Measurements from ENCODE around the gene ATRNL1. TPM values are rescaled to one million over a fixed set of nuclear protein-coding genes. Genes with fewer than 3 reads are reported as not detected.

ATRNL1 gene
- total RNA-seq, 4 donors from 2014 or later = 0.34 to 1.1 (median 0.55) TPM

GRCh38 chr10:115957786-115958442 is 864.7 kb downstream of the ATRNL1 start:
- WGBS, 2 donors = 63 to 70% methylated on average over 5 of the region's 5 CpGs
- DNase-seq (ENCODE audit: low spot score in 2 of 2) = no peak
- H3K4me3 ChIP-seq (ENCODE audit: low read depth, poor library complexity, severe bottlenecking) = no peak overlapping the region
- TF ChIP-seq, protein P1, sequence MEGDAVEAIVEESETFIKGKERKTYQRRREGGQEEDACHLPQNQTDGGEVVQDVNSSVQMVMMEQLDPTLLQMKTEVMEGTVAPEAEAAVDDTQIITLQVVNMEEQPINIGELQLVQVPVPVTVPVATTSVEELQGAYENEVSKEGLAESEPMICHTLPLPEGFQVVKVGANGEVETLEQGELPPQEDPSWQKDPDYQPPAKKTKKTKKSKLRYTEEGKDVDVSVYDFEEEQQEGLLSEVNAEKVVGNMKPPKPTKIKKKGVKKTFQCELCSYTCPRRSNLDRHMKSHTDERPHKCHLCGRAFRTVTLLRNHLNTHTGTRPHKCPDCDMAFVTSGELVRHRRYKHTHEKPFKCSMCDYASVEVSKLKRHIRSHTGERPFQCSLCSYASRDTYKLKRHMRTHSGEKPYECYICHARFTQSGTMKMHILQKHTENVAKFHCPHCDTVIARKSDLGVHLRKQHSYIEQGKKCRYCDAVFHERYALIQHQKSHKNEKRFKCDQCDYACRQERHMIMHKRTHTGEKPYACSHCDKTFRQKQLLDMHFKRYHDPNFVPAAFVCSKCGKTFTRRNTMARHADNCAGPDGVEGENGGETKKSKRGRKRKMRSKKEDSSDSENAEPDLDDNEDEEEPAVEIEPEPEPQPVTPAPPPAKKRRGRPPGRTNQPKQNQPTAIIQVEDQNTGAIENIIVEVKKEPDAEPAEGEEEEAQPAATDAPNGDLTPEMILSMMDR (IDR thresholded peaks at IDR 0.05) = no peak
- no peak for TF ChIP-seq POLR2A (IDR thresholded peaks at IDR 0.05)
- intact Hi-C loops (cut with DNase I; ENCODE audit: low total_unique reads) = no loop called here

GRCh38 chr10:115963848-115964247 is 870.7 kb downstream of the ATRNL1 start:
- no peak overlapping the region for H3K4me3 ChIP-seq (ENCODE audit: low read depth, poor library complexity, severe bottlenecking)
- 36 to 41% methylated on average over 6 of the region's 6 CpGs for WGBS, 2 donors
- TF ChIP-seq, protein P1 (IDR thresholded peaks at IDR 0.05) = no peak
- no peak for TF ChIP-seq POLR2A (IDR thresholded peaks at IDR 0.05)
- intact Hi-C loops (cut with DNase I; ENCODE audit: low total_unique reads) = no loop called here
- no peak for DNase-seq (ENCODE audit: low spot score in 2 of 2)

- WGBS, 2 donors = 90 to 91% methylated on average over 5 of the region's 5 CpGs
- intact Hi-C loops (cut with DNase I; ENCODE audit: low total_unique reads) = no loop called here
- no peak overlapping the region for H3K4me3 ChIP-seq (ENCODE audit: low read depth, poor library complexity, severe bottlenecking)
- no peak for DNase-seq (ENCODE audit: low spot score in 2 of 2)
- TF ChIP-seq, protein P1 (IDR thresholded peaks at IDR 0.05) = no peak
- no peak for TF ChIP-seq POLR2A (IDR thresholded peaks at IDR 0.05)
Observed at GRCh38 chr10:115964827-115965226, 871.7 kb downstream of the ATRNL1 start.

GRCh38 chr10:115965376-115965775 is 872.2 kb downstream of the ATRNL1 start:
- 83 to 89% methylated on average over 7 of the region's 7 CpGs for WGBS, 2 donors
- no peak for DNase-seq (ENCODE audit: low spot score in 2 of 2)
- H3K4me3 ChIP-seq (ENCODE audit: low read depth, poor library complexity, severe bottlenecking) = no peak overlapping the region
- no peak for TF ChIP-seq POLR2A (IDR thresholded peaks at IDR 0.05)
- TF ChIP-seq, protein P1 (IDR thresholded peaks at IDR 0.05) = no peak
- intact Hi-C loops (cut with DNase I; ENCODE audit: low total_unique reads) = no loop called here

- intact Hi-C loops (cut with DNase I; ENCODE audit: low total_unique reads) = no loop called here
- no peak for DNase-seq (ENCODE audit: low spot score in 2 of 2)
- WGBS, 2 donors = 91 to 97% methylated on average over 3 of the region's 3 CpGs
- TF ChIP-seq, protein P1 (IDR thresholded peaks at IDR 0.05) = no peak
- TF ChIP-seq POLR2A (IDR thresholded peaks at IDR 0.05) = no peak
- H3K4me3 ChIP-seq (ENCODE audit: low read depth, poor library complexity, severe bottlenecking) = no peak overlapping the region
Observed at GRCh38 chr10:115968236-115968635, 875.1 kb downstream of the ATRNL1 start.

- DNase-seq (ENCODE audit: low spot score in 2 of 2) = no peak
- no peak overlapping the region for H3K4me3 ChIP-seq (ENCODE audit: low read depth, poor library complexity, severe bottlenecking)
- TF ChIP-seq, protein P1 (IDR thresholded peaks at IDR 0.05) = no peak
- no peak for TF ChIP-seq POLR2A (IDR thresholded peaks at IDR 0.05)
- intact Hi-C loops (cut with DNase I; ENCODE audit: low total_unique reads) = no loop called here
- WGBS, 2 donors = 61 to 67% methylated on average over 11 of the region's 11 CpGs
Observed at GRCh38 chr10:115969591-115969990, 876.4 kb downstream of the ATRNL1 start.
